ENCODE measurements around the gene ASL. TPM values are rescaled to one million over a fixed set of nuclear protein-coding genes. Genes with fewer than 3 reads are reported as not detected.
A peak's percentile ranks its signal among the peaks of the same experiment; 100 is the strongest.
"Not testable (repeated sequence)": the region's sequence is repeated elsewhere in the genome, so short reads cannot be mapped to it uniquely, and the experiment has no call there.

The ASL gene
- 37.9 and 41.2 TPM in 2 replicates for total RNA-seq

DNA sequence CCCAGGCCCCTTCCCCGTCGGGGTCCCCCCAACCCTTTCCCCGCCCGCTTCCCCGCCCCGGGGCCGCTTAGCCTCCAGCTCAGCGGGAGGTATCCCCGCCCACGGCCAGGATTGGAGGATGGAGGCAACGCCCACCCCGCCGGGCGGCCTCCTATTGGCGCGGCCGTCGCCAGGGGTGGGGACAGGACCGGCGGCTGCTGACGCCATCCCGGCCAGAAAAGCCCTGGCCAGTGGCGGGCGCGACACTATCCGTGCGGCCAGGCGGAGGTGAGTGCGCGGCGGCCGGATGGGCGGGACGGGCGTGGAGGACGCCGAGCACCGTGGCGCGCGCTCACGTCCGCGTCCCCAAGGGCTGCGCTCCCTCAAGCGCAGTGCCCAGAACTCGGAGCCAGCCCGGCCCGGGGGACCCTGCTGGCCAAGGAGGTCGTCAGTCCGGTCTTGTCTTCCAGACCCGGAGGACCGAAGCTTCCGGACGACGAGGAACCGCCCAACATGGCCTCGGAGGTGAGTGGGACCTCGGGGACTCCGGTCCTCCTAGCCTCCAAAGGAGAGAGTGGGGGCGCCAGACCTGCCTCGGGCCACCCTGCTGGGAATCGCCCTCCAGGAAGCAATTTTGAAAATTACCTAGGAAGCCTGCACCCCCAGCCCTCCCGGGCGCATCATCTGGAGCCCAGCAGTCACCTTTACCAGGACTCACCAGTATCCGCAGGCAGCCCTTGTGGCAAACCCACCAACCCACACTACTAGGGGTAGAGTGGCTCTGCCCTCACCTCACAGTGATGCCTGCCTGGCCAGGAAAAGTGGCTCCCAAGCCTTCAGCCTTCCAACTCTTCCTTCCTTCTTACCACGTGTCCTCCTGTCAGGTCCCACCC is at the start of gene ASL:
Gene ASL, plus strand, starts transcription at position 230 of the 872 bp plus-strand sequence. Its CDS starts 263 bp downstream, at position 493.
- DNase-seq (ENCODE audit: low read depth) (peak; percentile 79), FAIRE-seq (no peak)
- H3K4me3 ChIP-seq (ENCODE audit: low read depth, low read length): peak within 1 kb of the TSS; percentile 95
- H3K27me3 ChIP-seq (ENCODE audit: control insufficient read depth, insufficient read depth, low read length): no peaks in the 10 kb centered on the region
- TF ChIP-seq, protein P1, sequence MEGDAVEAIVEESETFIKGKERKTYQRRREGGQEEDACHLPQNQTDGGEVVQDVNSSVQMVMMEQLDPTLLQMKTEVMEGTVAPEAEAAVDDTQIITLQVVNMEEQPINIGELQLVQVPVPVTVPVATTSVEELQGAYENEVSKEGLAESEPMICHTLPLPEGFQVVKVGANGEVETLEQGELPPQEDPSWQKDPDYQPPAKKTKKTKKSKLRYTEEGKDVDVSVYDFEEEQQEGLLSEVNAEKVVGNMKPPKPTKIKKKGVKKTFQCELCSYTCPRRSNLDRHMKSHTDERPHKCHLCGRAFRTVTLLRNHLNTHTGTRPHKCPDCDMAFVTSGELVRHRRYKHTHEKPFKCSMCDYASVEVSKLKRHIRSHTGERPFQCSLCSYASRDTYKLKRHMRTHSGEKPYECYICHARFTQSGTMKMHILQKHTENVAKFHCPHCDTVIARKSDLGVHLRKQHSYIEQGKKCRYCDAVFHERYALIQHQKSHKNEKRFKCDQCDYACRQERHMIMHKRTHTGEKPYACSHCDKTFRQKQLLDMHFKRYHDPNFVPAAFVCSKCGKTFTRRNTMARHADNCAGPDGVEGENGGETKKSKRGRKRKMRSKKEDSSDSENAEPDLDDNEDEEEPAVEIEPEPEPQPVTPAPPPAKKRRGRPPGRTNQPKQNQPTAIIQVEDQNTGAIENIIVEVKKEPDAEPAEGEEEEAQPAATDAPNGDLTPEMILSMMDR (IDR thresholded peaks at IDR 0.05; ENCODE audit: insufficient read depth, low read length, severe bottlenecking): no peak
- H3K36me3 ChIP-seq (ENCODE audit: control insufficient read depth, insufficient read depth, low read length): peaks cover 2% of the 10 kb centered on the region

GRCh38 chr7:66028342-66028741 is 47.3 kb upstream of the ASL start:
- not testable (repeated sequence) for DNase-seq (ENCODE audit: low read depth); FAIRE-seq; H3K4me3 ChIP-seq (ENCODE audit: low read depth, low read length); H3K36me3 ChIP-seq (ENCODE audit: control insufficient read depth, insufficient read depth, low read length); H3K27me3 ChIP-seq (ENCODE audit: control insufficient read depth, insufficient read depth, low read length)

GRCh38 chr7:66033471-66034385 is 41.9 kb upstream of the ASL start:
- H3K4me3 ChIP-seq (ENCODE audit: low read depth, low read length): no peak overlapping the region
- no peaks in the 10 kb centered on the region for H3K27me3 ChIP-seq (ENCODE audit: control insufficient read depth, insufficient read depth, low read length)
- FAIRE-seq (peak; percentile 28), DNase-seq (ENCODE audit: low read depth) (no peak)
- TF ChIP-seq, protein P1 (IDR thresholded peaks at IDR 0.05; ENCODE audit: insufficient read depth, low read length, severe bottlenecking): no peak
- H3K36me3 ChIP-seq (ENCODE audit: control insufficient read depth, insufficient read depth, low read length): no peaks in the 10 kb centered on the region

DNA sequence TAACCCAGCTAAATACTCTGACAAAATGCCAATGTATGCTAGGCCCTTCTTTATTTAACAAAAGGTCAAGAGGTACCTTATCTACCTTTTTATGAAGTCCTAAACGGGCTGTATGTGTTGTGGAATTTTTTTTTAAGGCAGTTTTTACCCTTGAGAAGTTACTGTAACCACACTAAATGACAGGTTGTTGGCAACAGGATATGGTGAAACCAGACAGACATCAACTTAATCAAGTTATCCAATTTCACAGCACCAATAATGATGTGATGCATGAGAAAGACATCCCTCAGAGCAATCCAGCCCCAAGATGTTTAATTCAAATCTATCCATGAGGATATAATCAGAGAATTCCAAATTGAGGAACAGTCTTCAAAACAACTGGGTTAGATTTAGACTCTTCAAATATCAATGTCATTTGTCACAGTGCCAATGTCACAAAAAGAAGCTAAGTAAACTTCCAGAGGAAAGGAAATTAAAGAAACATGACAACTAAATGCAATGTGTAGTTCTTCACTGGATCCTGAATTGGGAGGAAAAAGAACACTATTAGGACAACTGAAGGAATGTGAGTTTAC is 41.1 kb upstream of the ASL start:
- H3K27me3 ChIP-seq (ENCODE audit: control insufficient read depth, insufficient read depth, low read length); H3K36me3 ChIP-seq (ENCODE audit: control insufficient read depth, insufficient read depth, low read length); DNase-seq (ENCODE audit: low read depth); H3K4me3 ChIP-seq (ENCODE audit: low read depth, low read length); FAIRE-seq: not testable (repeated sequence)

DNA sequence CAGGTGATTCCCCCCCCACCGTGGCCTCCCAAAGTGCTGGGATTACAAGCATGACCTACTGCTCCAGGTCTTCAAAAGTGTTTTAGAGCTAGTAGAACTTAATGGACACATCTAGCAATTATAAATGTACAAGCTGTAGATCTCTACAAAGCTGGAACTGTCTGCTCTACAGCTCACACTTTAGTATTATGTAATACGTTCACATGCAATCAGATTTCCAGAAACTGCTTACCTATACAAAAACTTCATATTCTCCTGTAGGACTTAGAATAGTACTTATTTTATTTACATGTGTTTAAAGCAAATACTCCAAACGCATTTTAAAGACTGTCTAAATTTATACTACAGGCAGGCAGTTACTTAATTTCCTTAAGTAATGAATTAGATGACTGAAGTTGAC is 39.2 kb upstream of the ASL start:
- H3K36me3 ChIP-seq (ENCODE audit: control insufficient read depth, insufficient read depth, low read length): no peaks in the 10 kb centered on the region
- TF ChIP-seq, protein P1 (IDR thresholded peaks at IDR 0.05; ENCODE audit: insufficient read depth, low read length, severe bottlenecking): no peak
- no peaks in the 10 kb centered on the region for H3K27me3 ChIP-seq (ENCODE audit: control insufficient read depth, insufficient read depth, low read length)
- no peak overlapping the region for H3K4me3 ChIP-seq (ENCODE audit: low read depth, low read length)
- no peak for FAIRE-seq
- no peak for DNase-seq (ENCODE audit: low read depth)

- FAIRE-seq: no peak
- Histone ChIP-seq H3K4me3 (ENCODE audit: low read depth, low read length) (no peak overlapping the region), H3K36me3 (ENCODE audit: control insufficient read depth, insufficient read depth, low read length) (no peaks in the 10 kb centered on the region), H3K27me3 (ENCODE audit: control insufficient read depth, insufficient read depth, low read length) (no peaks in the 10 kb centered on the region)
- DNase-seq (ENCODE audit: low read depth): no peak
- TF ChIP-seq, protein P1 (IDR thresholded peaks at IDR 0.05; ENCODE audit: insufficient read depth, low read length, severe bottlenecking): no peak
Measured at GRCh38 chr7:66036788-66037187, 38.8 kb upstream of the ASL start.
